Right ventricle myocardium superior (tissue), 1 donor: Measurements from ENCODE around the gene SERTM2. TPM values are rescaled to one million over a fixed set of nuclear protein-coding genes. Genes with fewer than 3 reads are reported as not detected.
"Not testable (repeated sequence)": the region's sequence is repeated elsewhere in the genome, so short reads cannot be mapped to it uniquely, and the experiment has no call there.

Experiments
- ATAC-seq: fragments of 200-7000 bp; cut with Tn5 transposase; one replicate; pipeline ENCODE4 v1.9.1; 2020; ENCODE audit warnings: mild to moderate bottlenecking; ENCODE audit not compliant: poor library complexity
- DNase-seq: peaks from one replicate; pipeline ENCODE4 v3.0.0-alpha.2; 2020
- intact Hi-C: fragments of 100-400 bp; cut with DNase I; formaldehyde crosslinking; loops from one replicate; pipeline ENCODE4 v1.11.2; 2022
- total RNA-seq: library from RNA; stranded (reverse); fragmentation: NEBNext Ultra II Directional; extraction: Animal tissue kit (Norgen Biotek cat#: 25700); gene quantifications from one replicate; pipeline ENCODE4 v1.2.1, GENCODE V29; 2021
- donor health status: DM: no; HTN: yes; CAD: no; lungs with severe emphysema.

SERTM2 gene
- total RNA-seq, 1 donor from 2014 or later: not detected

- intact Hi-C loops: no loop called here
- no peak for DNase-seq
- ATAC-seq: no peak
These were observed 31.8 kb downstream of the SERTM2 start for GRCh38 chrX:111543212-111543741.

- intact Hi-C loops, ATAC-seq, DNase-seq: not testable (repeated sequence)
These were observed 37.8 kb downstream of the SERTM2 start for GRCh38 chrX:111549235-111549634.

- ATAC-seq (no peak), DNase-seq (no peak)
- intact Hi-C loops: no loop called here
These were observed 44.0 kb downstream of the SERTM2 start for GRCh38 chrX:111555406-111555958.

GRCh38 chrX:111560801-111561200 is 49.4 kb downstream of the SERTM2 start:
- intact Hi-C loops: no loop called here
- no peak for ATAC-seq
- no peak for DNase-seq

- no peak for DNase-seq
- ATAC-seq: no peak
- intact Hi-C loops: no loop called here
These were observed 50.4 kb downstream of the SERTM2 start for GRCh38 chrX:111561851-111562250.

GRCh38 chrX:111567542-111568255 is 56.3 kb downstream of the SERTM2 start:
- ATAC-seq (no peak), DNase-seq (no peak)
- intact Hi-C loops: no loop called here

- ATAC-seq (no peak), DNase-seq (no peak)
- intact Hi-C loops: no loop called here
These were observed 56.9 kb downstream of the SERTM2 start for GRCh38 chrX:111568354-111568753.

- intact Hi-C loops: no loop called here
- DNase-seq (no peak), ATAC-seq (no peak)
These were observed 57.4 kb downstream of the SERTM2 start for GRCh38 chrX:111568817-111569216.

Other genes starting within 250 kb of the SERTM2 start
- 0.08 TPM for gene CAPN6, start 241.2 kb upstream of the SERTM2 start, total RNA-seq
- not detected for gene DCX, start 99.5 kb upstream of the SERTM2 start, total RNA-seq
- gene ALG13, start 169.5 kb downstream of the SERTM2 start, total RNA-seq: 12.3 TPM